DOHH2 (cell line): ENCODE data around the gene NRCAM.

Source experiments
- H3F3A ChIP-seq: fragments of 200-600 bp; sonication (generic), shearing (Covaris generic); 2 replicates; pipeline ENCODE4 v1.6.0; 2016; ENCODE audit warnings: antibody characterized with exemption, mild to moderate bottlenecking; ENCODE audit not compliant: control insufficient read depth, insufficient read depth
- H3K27ac ChIP-seq: fragments of 200-600 bp; sonication (generic); 2 replicates; pipeline ENCODE4 v1.5.1; 2014; ENCODE audit warnings: low read depth, mild to moderate bottlenecking, low read length, moderate library complexity
- H3K27me3 ChIP-seq: fragments of 200-600 bp; sonication (generic); 2 replicates; pipeline ENCODE4 v1.6.1; 2014; ENCODE audit warnings: mild to moderate bottlenecking, low read length, mixed read lengths; ENCODE audit not compliant: control insufficient read depth
- H3K36me3 ChIP-seq: fragments of 200-600 bp; sonication (generic); 2 replicates; pipeline ENCODE4 v1.6.1; 2014; ENCODE audit warnings: mild to moderate bottlenecking, low read length, moderate library complexity, mixed read lengths; ENCODE audit not compliant: control insufficient read depth
- H3K4me1 ChIP-seq: fragments of 200-600 bp; sonication (generic); 2 replicates; pipeline ENCODE4 v1.6.1; 2014; ENCODE audit warnings: mild to moderate bottlenecking, low read length, mixed read lengths; ENCODE audit not compliant: control insufficient read depth
- H3K4me2 ChIP-seq: fragments of 200-600 bp; sonication (generic); 2 replicates; pipeline ENCODE4 v1.6.0; 2014; ENCODE audit warnings: mild to moderate bottlenecking, low read length, moderate library complexity
- H3K4me3 ChIP-seq: fragments of 200-600 bp; sonication (generic); 2 replicates; pipeline ENCODE4 v1.5.1; 2014; ENCODE audit warnings: mild to moderate bottlenecking, low read length, mixed read lengths
- H3K79me2 ChIP-seq: fragments of 200-600 bp; sonication (generic); 2 replicates; pipeline ENCODE4 v1.6.1; 2014; ENCODE audit warnings: mild to moderate bottlenecking, low read length, mixed read lengths; ENCODE audit not compliant: control insufficient read depth
- H3K9me2 ChIP-seq: fragments of 200-600 bp; sonication (generic); replicated peaks from 2 replicates; pipeline ENCODE4 v1.6.1; 2014; ENCODE audit warnings: mild to moderate bottlenecking, low read length, mixed read lengths; ENCODE audit not compliant: control insufficient read depth
- H3K9me3 ChIP-seq: fragments of 200-600 bp; sonication (generic); 2 replicates; pipeline ENCODE4 v1.6.1; 2014; ENCODE audit warnings: antibody characterized with exemption, low read length, mixed read lengths; ENCODE audit not compliant: control insufficient read depth, insufficient read depth
- H4K20me1 ChIP-seq: fragments of 200-600 bp; sonication (generic); 2 replicates; pipeline ENCODE4 v1.6.0; 2014; ENCODE audit warnings: low read depth, mild to moderate bottlenecking, antibody characterized with exemption, low read length, moderate library complexity; ENCODE audit not compliant: control insufficient read depth, insufficient read depth
- EZH2phosphoT487 ChIP-seq: fragments of 200-600 bp; sonication (generic); IDR thresholded peaks from 2 replicates; pipeline ENCODE4 v1.6.1; 2017; ENCODE audit warnings: borderline replicate concordance, mild to moderate bottlenecking, antibody characterized with exemption, low read length, moderate library complexity, mixed read lengths
- TF ChIP-seq, protein P1 (sequence below): fragments of 200-600 bp; sonication (generic); IDR thresholded peaks from one replicate; pipeline ENCODE4 v1.5.1; 2014; ENCODE audit warnings: antibody characterized with exemption, mild to moderate bottlenecking, low read depth, low read length; ENCODE audit not compliant: poor library complexity, severe bottlenecking

NRCAM gene

DNA sequence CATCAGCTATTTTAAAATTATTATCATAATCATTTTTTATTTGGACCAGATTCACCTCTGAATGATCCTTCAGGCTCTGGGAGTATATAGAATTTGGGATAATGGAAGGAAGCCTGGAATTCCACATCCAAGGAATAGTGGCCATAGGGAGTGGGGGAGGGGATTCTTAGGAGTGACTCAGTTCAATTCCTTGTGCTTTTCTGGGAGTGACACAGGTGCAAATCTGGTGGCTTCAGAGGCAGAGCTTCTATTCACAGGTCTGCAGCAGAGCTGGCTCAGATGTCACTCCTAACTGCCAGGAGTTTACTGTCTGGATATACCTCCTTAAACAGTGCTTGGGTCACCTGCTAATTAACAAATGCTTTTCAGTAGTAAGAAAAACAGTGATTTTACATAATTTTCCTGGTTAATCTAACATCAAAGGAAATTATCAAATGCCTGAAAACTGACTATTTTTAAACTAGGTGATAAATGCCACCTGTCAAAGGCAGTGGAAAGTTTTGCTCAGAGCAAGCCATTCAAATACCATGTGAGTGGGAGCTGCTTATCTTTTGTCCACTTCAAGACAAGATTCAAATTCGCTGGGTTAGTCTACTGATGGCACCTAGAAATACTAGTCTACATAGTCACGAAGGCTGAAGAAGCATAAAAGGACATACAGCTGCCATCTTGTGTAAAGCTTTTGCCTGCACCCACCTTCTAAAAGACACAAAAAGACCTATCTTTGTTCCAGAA is 219.4 kb downstream of the NRCAM start:
- Histone ChIP-seq H3F3A (no peaks in the 10 kb centered on the region), H4K20me1 (no peaks in the 10 kb centered on the region), H3K4me3 (no peak overlapping the region), H3K4me1 (peaks cover 11% of the 10 kb centered on the region), H3K9me2 (no peaks in the 10 kb centered on the region), H3K27me3 (no peaks in the 10 kb centered on the region), H3K9me3 (no peaks in the 10 kb centered on the region), H3K4me2 (no peak overlapping the region), H3K36me3 (no peaks in the 10 kb centered on the region), H3K79me2 (no peaks in the 10 kb centered on the region), H3K27ac (no peak overlapping the region)
- TF ChIP-seq EZH2phosphoT487 = no peak
- TF ChIP-seq, protein P1, sequence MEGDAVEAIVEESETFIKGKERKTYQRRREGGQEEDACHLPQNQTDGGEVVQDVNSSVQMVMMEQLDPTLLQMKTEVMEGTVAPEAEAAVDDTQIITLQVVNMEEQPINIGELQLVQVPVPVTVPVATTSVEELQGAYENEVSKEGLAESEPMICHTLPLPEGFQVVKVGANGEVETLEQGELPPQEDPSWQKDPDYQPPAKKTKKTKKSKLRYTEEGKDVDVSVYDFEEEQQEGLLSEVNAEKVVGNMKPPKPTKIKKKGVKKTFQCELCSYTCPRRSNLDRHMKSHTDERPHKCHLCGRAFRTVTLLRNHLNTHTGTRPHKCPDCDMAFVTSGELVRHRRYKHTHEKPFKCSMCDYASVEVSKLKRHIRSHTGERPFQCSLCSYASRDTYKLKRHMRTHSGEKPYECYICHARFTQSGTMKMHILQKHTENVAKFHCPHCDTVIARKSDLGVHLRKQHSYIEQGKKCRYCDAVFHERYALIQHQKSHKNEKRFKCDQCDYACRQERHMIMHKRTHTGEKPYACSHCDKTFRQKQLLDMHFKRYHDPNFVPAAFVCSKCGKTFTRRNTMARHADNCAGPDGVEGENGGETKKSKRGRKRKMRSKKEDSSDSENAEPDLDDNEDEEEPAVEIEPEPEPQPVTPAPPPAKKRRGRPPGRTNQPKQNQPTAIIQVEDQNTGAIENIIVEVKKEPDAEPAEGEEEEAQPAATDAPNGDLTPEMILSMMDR = no peak

DNA sequence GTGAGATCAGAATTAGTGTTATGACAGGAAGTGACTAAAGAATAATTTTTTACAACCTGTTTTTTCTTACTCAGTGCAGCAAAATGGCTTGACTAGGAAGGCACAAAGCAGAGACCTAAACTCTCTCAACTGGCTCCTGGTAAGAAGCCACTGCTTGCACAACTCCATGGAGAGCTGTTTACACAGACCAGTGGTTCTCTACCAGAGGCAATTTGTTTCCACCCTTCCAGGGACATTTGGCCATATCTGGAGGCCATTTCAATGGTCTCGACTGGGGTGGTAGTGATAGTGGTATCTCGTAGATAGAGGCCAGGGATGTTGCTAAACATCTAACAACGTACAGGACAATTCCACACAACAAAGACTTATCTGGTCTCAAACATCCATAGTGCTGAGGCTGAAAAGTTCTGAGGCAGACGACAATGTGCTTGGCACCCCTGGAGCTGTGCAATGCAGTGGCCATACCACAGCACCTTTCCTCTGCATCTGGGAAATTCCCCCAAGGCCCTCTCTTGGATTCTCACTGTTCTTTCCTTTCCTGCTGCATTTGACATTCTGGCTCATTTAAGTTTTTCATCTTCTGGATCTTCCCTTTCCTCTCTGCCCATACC is 220.7 kb downstream of the NRCAM start:
- H3K4me3 ChIP-seq = no peak overlapping the region
- no peaks in the 10 kb centered on the region for H3K36me3 ChIP-seq
- H3K9me2 ChIP-seq = no peaks in the 10 kb centered on the region
- no peak for TF ChIP-seq EZH2phosphoT487
- TF ChIP-seq, protein P1 = no peak
- no peaks in the 10 kb centered on the region for H3K9me3 ChIP-seq
- no peak overlapping the region for H3K4me2 ChIP-seq
- no peaks in the 10 kb centered on the region for H3K27me3 ChIP-seq
- no peaks in the 10 kb centered on the region for H3K79me2 ChIP-seq
- no peak overlapping the region for H3K27ac ChIP-seq
- H3K4me1 ChIP-seq = peaks cover 11% of the 10 kb centered on the region
- H3F3A ChIP-seq = no peaks in the 10 kb centered on the region
- H4K20me1 ChIP-seq = no peaks in the 10 kb centered on the region

DNA sequence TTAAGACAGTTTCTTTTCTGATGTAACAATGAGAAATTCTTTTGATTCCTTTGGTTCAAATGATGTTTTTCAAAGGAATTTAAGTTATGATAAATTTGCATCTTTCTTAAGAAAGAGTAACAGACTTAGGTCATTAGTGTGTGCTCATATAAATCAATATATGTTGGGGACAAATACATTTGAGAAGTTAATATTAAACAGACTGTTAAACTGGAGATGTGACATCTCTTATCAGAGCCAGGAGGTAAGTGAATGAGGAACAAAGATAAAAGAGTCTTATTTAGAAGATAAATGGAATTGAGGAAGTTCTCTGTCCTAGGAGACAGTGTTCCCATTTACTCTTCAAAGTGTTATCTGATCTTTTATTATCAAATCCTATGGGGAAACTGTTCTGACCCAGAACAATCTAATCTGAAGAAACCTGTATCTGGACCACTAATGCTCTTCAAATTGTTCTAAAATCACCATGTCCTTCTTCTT is 221.2 kb downstream of the NRCAM start:
- TF ChIP-seq EZH2phosphoT487 = no peak
- TF ChIP-seq, protein P1 = no peak
- Histone ChIP-seq H3F3A (no peaks in the 10 kb centered on the region), H4K20me1 (no peaks in the 10 kb centered on the region), H3K4me3 (no peak overlapping the region), H3K9me2 (no peaks in the 10 kb centered on the region), H3K4me2 (no peak overlapping the region), H3K36me3 (no peaks in the 10 kb centered on the region), H3K4me1 (peaks cover 8% of the 10 kb centered on the region), H3K9me3 (no peaks in the 10 kb centered on the region), H3K27ac (no peak overlapping the region), H3K27me3 (no peaks in the 10 kb centered on the region), H3K79me2 (no peaks in the 10 kb centered on the region)
